Type B pancreatic cell (in vitro differentiated cells): ENCODE data around the gene MCTP1. TPM values are rescaled to one million over a fixed set of nuclear protein-coding genes. Genes with fewer than 3 reads are reported as not detected.

ENCODE experiments used
- DNase-seq: peaks from one replicate; pipeline ENCODE4 v3.0.0; 2021; ENCODE audit warnings: mixed read lengths; ENCODE audit not compliant: unreplicated experiment; ENCODE audit errors: extremely low spot score
- H3K27ac Mint-ChIP-seq: 2 replicates; pipeline ENCODE4 v1.8.0; 2021; ENCODE audit warnings: mild to moderate bottlenecking, mixed read lengths
- H3K27me3 Mint-ChIP-seq: 2 replicates; pipeline ENCODE4 v1.8.0; 2021; ENCODE audit warnings: mixed read lengths
- H3K36me3 Mint-ChIP-seq: 2 replicates; pipeline ENCODE4 v1.8.0; 2021; ENCODE audit warnings: mixed read lengths
- H3K4me1 Mint-ChIP-seq: one replicate; pipeline ENCODE4 v1.8.0; 2021; ENCODE audit warnings: mixed read lengths; ENCODE audit not compliant: unreplicated experiment
- H3K4me3 Mint-ChIP-seq: 2 replicates; pipeline ENCODE4 v1.8.0; 2021; ENCODE audit warnings: mild to moderate bottlenecking, mixed read lengths
- H3K9me3 Mint-ChIP-seq: 2 replicates; pipeline ENCODE4 v1.8.0; 2021; ENCODE audit warnings: mixed read lengths
- total RNA-seq: library from RNA; stranded (reverse); gene quantifications from 2 replicates; pipeline ENCODE4 v1.2.1, GENCODE V29; 2021; ENCODE audit warnings: low replicate concordance
- TF ChIP-seq, protein P1 (sequence below): fragments of 200-600 bp; sonication (generic); conservative IDR thresholded peaks from 2 replicates; pipeline ENCODE4 v1.5.0; 2021; ENCODE audit warnings: antibody characterized with exemption, mild to moderate bottlenecking

MCTP1 gene
- total RNA-seq, 1 donor from 2014 or later, result 4.6 TPM

- Mint-ChIP-seq H3K36me3 (no peaks in the 10 kb centered on the region), H3K4me3 (no peak overlapping the region), H3K9me3 (no peaks in the 10 kb centered on the region), H3K27ac (no peak overlapping the region), H3K27me3 (no peaks in the 10 kb centered on the region), H3K4me1 (no peaks in the 10 kb centered on the region)
- TF ChIP-seq, protein P1, sequence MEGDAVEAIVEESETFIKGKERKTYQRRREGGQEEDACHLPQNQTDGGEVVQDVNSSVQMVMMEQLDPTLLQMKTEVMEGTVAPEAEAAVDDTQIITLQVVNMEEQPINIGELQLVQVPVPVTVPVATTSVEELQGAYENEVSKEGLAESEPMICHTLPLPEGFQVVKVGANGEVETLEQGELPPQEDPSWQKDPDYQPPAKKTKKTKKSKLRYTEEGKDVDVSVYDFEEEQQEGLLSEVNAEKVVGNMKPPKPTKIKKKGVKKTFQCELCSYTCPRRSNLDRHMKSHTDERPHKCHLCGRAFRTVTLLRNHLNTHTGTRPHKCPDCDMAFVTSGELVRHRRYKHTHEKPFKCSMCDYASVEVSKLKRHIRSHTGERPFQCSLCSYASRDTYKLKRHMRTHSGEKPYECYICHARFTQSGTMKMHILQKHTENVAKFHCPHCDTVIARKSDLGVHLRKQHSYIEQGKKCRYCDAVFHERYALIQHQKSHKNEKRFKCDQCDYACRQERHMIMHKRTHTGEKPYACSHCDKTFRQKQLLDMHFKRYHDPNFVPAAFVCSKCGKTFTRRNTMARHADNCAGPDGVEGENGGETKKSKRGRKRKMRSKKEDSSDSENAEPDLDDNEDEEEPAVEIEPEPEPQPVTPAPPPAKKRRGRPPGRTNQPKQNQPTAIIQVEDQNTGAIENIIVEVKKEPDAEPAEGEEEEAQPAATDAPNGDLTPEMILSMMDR, result no peak
- no peak for DNase-seq
Measured at GRCh38 chr5:94863951-94864350, 420.9 kb downstream of the MCTP1 start.

DNA sequence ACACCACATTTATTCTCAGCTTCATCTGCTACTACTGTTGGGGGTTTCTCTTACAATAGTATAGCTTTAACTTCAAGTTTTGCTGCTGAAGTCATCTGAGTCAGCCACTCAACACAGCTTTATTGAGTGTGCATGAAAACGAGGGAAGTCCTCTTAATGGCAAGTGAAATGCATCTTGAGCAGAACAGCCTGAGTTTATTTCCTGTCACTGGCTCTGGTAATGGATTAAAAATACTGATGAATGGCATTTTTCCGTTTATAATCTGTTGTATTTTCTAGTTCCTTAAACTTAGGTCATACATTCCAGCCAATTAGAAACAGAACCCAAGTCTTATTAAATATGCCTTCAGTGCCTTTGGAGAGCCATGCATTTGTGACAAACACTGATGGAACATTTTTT lies 427.8 kb downstream of the MCTP1 start:
- TF ChIP-seq, protein P1, result no peak
- Mint-ChIP-seq H3K9me3 (no peaks in the 10 kb centered on the region), H3K27ac (no peak overlapping the region), H3K4me3 (no peak overlapping the region), H3K4me1 (no peaks in the 10 kb centered on the region), H3K27me3 (no peaks in the 10 kb centered on the region), H3K36me3 (no peaks in the 10 kb centered on the region)
- no peak for DNase-seq

DNA sequence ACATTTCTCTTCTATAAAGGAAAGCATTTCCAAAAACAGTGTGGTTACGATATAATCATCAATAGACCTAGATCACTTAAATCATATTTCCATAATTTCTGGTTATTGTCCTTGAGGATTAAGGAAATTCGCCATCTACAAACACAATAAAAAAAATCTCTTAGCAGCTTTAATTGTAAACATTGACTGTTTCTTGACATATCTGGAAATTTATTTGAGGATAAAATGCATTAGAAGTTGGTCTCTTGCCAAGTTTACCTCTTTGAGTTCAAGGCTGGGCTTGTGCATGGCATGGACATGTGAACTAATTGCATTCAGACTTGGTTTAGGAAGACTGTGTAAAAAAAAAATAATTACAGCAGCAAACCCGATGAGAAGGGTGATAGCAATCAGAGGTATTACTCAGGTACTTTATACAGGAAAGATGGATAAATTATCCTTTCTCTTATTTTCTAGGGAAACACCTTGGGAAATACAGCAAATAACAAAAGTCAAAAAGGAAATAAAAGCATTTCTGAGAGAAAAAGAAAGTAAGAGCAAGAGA lies 428.6 kb downstream of the MCTP1 start:
- Mint-ChIP-seq H3K36me3 (no peaks in the 10 kb centered on the region), H3K9me3 (no peaks in the 10 kb centered on the region), H3K27ac (no peak overlapping the region), H3K4me3 (no peak overlapping the region), H3K4me1 (no peaks in the 10 kb centered on the region), H3K27me3 (no peaks in the 10 kb centered on the region)
- no peak for DNase-seq
- TF ChIP-seq, protein P1, result no peak

GRCh38 chr5:94855543-94855942 lies 429.4 kb downstream of the MCTP1 start:
- Mint-ChIP-seq H3K27me3 (no peaks in the 10 kb centered on the region), H3K27ac (no peak overlapping the region), H3K4me1 (no peaks in the 10 kb centered on the region), H3K9me3 (no peaks in the 10 kb centered on the region), H3K36me3 (no peaks in the 10 kb centered on the region), H3K4me3 (no peak overlapping the region)
- TF ChIP-seq, protein P1, result no peak
- DNase-seq, result no peak

GRCh38 chr5:94853120-94853519 lies 431.8 kb downstream of the MCTP1 start:
- no peak for DNase-seq
- Mint-ChIP-seq H3K4me3 (no peak overlapping the region), H3K4me1 (no peaks in the 10 kb centered on the region), H3K9me3 (no peaks in the 10 kb centered on the region), H3K27me3 (no peaks in the 10 kb centered on the region), H3K36me3 (no peaks in the 10 kb centered on the region), H3K27ac (no peak overlapping the region)
- TF ChIP-seq, protein P1, result no peak

DNA sequence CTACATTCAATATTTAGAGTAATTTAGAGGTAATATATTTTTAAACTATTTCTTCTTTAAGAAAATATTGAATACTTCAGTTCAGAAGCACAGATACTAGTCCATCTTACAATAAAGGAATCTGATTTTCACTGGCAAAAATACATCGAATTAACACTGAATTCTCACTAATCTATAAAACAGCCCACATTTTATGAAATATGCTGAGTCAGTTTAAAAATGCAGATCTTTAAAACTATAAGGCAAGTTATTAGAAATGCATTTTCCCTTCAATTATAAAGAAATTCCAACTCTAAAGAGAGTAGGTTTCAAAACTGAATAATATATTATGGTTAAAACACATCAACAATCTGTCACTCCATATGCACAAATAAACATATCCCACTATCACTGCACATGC lies 433.9 kb downstream of the MCTP1 start:
- DNase-seq, result no peak

More for the DNA sequence above, 433.9 kb downstream of the MCTP1 start:
- H3K9me3 Mint-ChIP-seq, result no peaks in the 10 kb centered on the region
- H3K4me1 Mint-ChIP-seq, result no peaks in the 10 kb centered on the region
- no peak overlapping the region for H3K27ac Mint-ChIP-seq
- peaks cover 4% of the 10 kb centered on the region for H3K36me3 Mint-ChIP-seq
- H3K4me3 Mint-ChIP-seq, result no peak overlapping the region
- TF ChIP-seq, protein P1, result no peak
- no peaks in the 10 kb centered on the region for H3K27me3 Mint-ChIP-seq
